Measurements from ENCODE around the gene KRTAP4-5. TPM values are rescaled to one million over a fixed set of nuclear protein-coding genes. Genes with fewer than 3 reads are reported as not detected.
"Not testable (repeated sequence)": the region's sequence is repeated elsewhere in the genome, so short reads cannot be mapped to it uniquely, and the experiment has no call there.

KRTAP4-5 gene
- total RNA-seq, 6 donors from 2014 or later = not detected

- WGBS, 2 donors = 79 to 83% methylated on average over 1 of the region's 1 CpG
- Histone ChIP-seq H3K4me1 (no peaks in the 10 kb centered on the region), H3K27ac (no peak overlapping the region), H3K27me3 (no peaks in the 10 kb centered on the region), H3K4me3 (no peak overlapping the region), H3K9me3 (no peaks in the 10 kb centered on the region), H3K36me3 (no peaks in the 10 kb centered on the region)
- TF ChIP-seq CTCF (IDR thresholded peaks at IDR 0.05) (no peak), EP300 (IDR thresholded peaks at IDR 0.05) (no peak), POLR2A (IDR thresholded peaks at IDR 0.05) (no peak), POLR2AphosphoS5 (IDR thresholded peaks at IDR 0.05) (no peak)
- DNase-seq (no peak), ATAC-seq (ENCODE audit: low FRiP score in 2 of 2) (no peak)
These were observed 41.6 kb downstream of the KRTAP4-5 start for GRCh38 chr17:41107941-41108450.

- not testable (repeated sequence) for ATAC-seq (ENCODE audit: low FRiP score in 2 of 2); H3K9me3 ChIP-seq; H3K4me3 ChIP-seq; H3K27me3 ChIP-seq; H3K4me1 ChIP-seq; H3K27ac ChIP-seq; H3K36me3 ChIP-seq
- WGBS, 2 donors = 90% methylated on average over 7 of the region's 10 CpGs; no CpG with 5 or more reads in 1 of the 2 donors
- DNase-seq = peak in 1 of 2 donors; percentile 57
These were observed 44.3 kb downstream of the KRTAP4-5 start, which contains the start of gene KRTAP4-9 for GRCh38 chr17:41105347-41105746. Gene KRTAP4-9, plus strand, starts transcription at chr17:41105389. Its CDS starts 0 bp downstream, at chr17:41105389.

GRCh38 chr17:41104386-41105038 lies 45.1 kb downstream of the KRTAP4-5 start:
- H3K36me3 ChIP-seq; H3K4me3 ChIP-seq; H3K4me1 ChIP-seq; DNase-seq; H3K27me3 ChIP-seq; H3K27ac ChIP-seq; ATAC-seq (ENCODE audit: low FRiP score in 2 of 2); H3K9me3 ChIP-seq: not testable (repeated sequence)
- WGBS, 2 donors = 72 to 77% methylated on average over 2 of the region's 2 CpGs

GRCh38 chr17:41103896-41104295 lies 45.7 kb downstream of the KRTAP4-5 start:
- no peaks in the 10 kb centered on the region for H3K9me3 ChIP-seq
- H3K4me1 ChIP-seq = no peaks in the 10 kb centered on the region
- DNase-seq = no peak
- WGBS, 2 donors = 89 to 97% methylated on average over 1 of the region's 1 CpG
- TF ChIP-seq POLR2A (IDR thresholded peaks at IDR 0.05) (no peak), CTCF (IDR thresholded peaks at IDR 0.05) (no peak), EP300 (IDR thresholded peaks at IDR 0.05) (no peak), POLR2AphosphoS5 (IDR thresholded peaks at IDR 0.05) (no peak)
- H3K36me3 ChIP-seq = no peaks in the 10 kb centered on the region
- no peak for ATAC-seq (ENCODE audit: low FRiP score in 2 of 2)
- H3K4me3 ChIP-seq = no peak overlapping the region
- no peaks in the 10 kb centered on the region for H3K27me3 ChIP-seq
- no peak overlapping the region for H3K27ac ChIP-seq

- no peaks in the 10 kb centered on the region for H3K9me3 ChIP-seq
- no peak within 1 kb of the TSS for H3K27ac ChIP-seq
- H3K4me1 ChIP-seq = no peaks in the 10 kb centered on the region
- DNase-seq (peak in 1 of 2 donors; percentile 52), ATAC-seq (ENCODE audit: low FRiP score in 2 of 2) (no peak)
- no peaks in the 10 kb centered on the region for H3K27me3 ChIP-seq
- TF ChIP-seq POLR2A (IDR thresholded peaks at IDR 0.05) (no peak), CTCF (IDR thresholded peaks at IDR 0.05) (no peak), EP300 (IDR thresholded peaks at IDR 0.05) (no peak), POLR2AphosphoS5 (IDR thresholded peaks at IDR 0.05) (no peak)
- 49 to 64% methylated on average over 8 to 10 of the region's 10 CpGs for WGBS, 2 donors
- H3K36me3 ChIP-seq = no peaks in the 10 kb centered on the region
- no peak within 1 kb of the TSS for H3K4me3 ChIP-seq
These were observed 47.9 kb downstream of the KRTAP4-5 start, which contains the start of gene KRTAP4-16 for GRCh38 chr17:41101586-41102259. Gene KRTAP4-16, minus strand, starts transcription at chr17:41102209. Its CDS starts 0 bp downstream, at chr17:41102209.

- not testable (repeated sequence) for ATAC-seq (ENCODE audit: low FRiP score in 2 of 2); H3K27me3 ChIP-seq; H3K4me1 ChIP-seq; H3K9me3 ChIP-seq; H3K4me3 ChIP-seq; DNase-seq; H3K27ac ChIP-seq; H3K36me3 ChIP-seq
- 35 to 49% methylated on average over 7 of the region's 7 CpGs for WGBS, 2 donors
These were observed 49.7 kb downstream of the KRTAP4-5 start for GRCh38 chr17:41099682-41100480.
